Adrenal gland (tissue), 5 donors: ENCODE results near the gene LDLRAP1.

Experiments used
- CTCF ChIP-seq, 6 experiments: fragments of 450-650 bp in 4 of 6; fragments of 200-600 bp in 2 of 6; sonication (generic) in 1 of 6; IDR thresholded peaks; 1 replicate in 5 of 6; 2 replicates in 1 of 6; pipeline versions ENCODE4 v1.5.1 to v1.8.0; 2016 to 2021; ENCODE audit warnings: antibody characterized with exemption in 6 of 6, mild to moderate bottlenecking in 2 of 6, moderate library complexity in 1 of 6
- POLR2A ChIP-seq, 2 donors: fragments of 450-650 bp; IDR thresholded peaks; one replicate each; pipeline ENCODE4 v1.6.1; 2017; ENCODE audit warnings: antibody characterized with exemption in 2 of 2, mild to moderate bottlenecking in 2 of 2, moderate library complexity in 1 of 2
- donor health status: DM: no; HTN: no; CAD: no.

- TF ChIP-seq POLR2A (IDR thresholded peaks at IDR 0.05) = no peak
- no peak for TF ChIP-seq CTCF (IDR thresholded peaks at IDR 0.05)
Observed at GRCh38 chr1:25563330-25564215, 20.2 kb downstream of the LDLRAP1 start.
